Astrocyte (in vitro differentiated cells and primary cell): Measurements from ENCODE around the gene XRCC5. TPM values are rescaled to one million over a fixed set of nuclear protein-coding genes. Genes with fewer than 3 reads are reported as not detected.

ENCODE experiments used
- DNase-seq: peaks from one replicate; pipeline ENCODE4 v3.0.0-alpha.2; 2010; ENCODE audit warnings: low read depth
- FAIRE-seq: peaks from 2 replicates; lab custom pipeline; 2011; peaks lifted over from hg19 to GRCh38; lab: Jason Lieb, UNC
- H2AFZ ChIP-seq: 2 replicates; pipeline ENCODE4 v1.6.0; 2012; ENCODE audit warnings: low read depth, low read length, inconsistent platforms
- H3K27ac ChIP-seq: 2 replicates; pipeline ENCODE4 v1.5.1; 2011; ENCODE audit warnings: low read depth, low read length, inconsistent platforms
- H3K27me3 ChIP-seq: 2 replicates; pipeline ENCODE4 v1.6.0; 2011; ENCODE audit warnings: low read length, inconsistent platforms; ENCODE audit not compliant: insufficient read depth
- H3K36me3 ChIP-seq: 2 replicates; pipeline ENCODE4 v1.5.1; 2011; ENCODE audit warnings: low read length, inconsistent platforms; ENCODE audit not compliant: insufficient read depth
- H3K4me1 ChIP-seq: 2 replicates; pipeline ENCODE4 v1.5.1; 2011; ENCODE audit warnings: low read length, inconsistent platforms; ENCODE audit not compliant: insufficient read depth
- H3K4me2 ChIP-seq: 2 replicates; pipeline ENCODE4 v1.6.0; 2012; ENCODE audit warnings: low read length, inconsistent platforms
- H3K4me3 ChIP-seq: 2 replicates; pipeline ENCODE4 v1.5.1; 2011; ENCODE audit warnings: low read depth, mild to moderate bottlenecking, low read length, inconsistent platforms; ENCODE audit not compliant: insufficient read depth
- H3K79me2 ChIP-seq: 2 replicates; pipeline ENCODE4 v1.6.0; 2012; ENCODE audit warnings: mild to moderate bottlenecking, low read length, inconsistent platforms; ENCODE audit not compliant: insufficient read depth
- H3K9ac ChIP-seq: 2 replicates; pipeline ENCODE4 v1.6.0; 2012; ENCODE audit warnings: mild to moderate bottlenecking, low read length, inconsistent platforms
- H3K9me3 ChIP-seq: 2 replicates; pipeline ENCODE4 v1.5.1; 2012; ENCODE audit warnings: low read depth, mild to moderate bottlenecking, low read length, inconsistent platforms; ENCODE audit not compliant: insufficient read depth
- H4K20me1 ChIP-seq: 2 replicates; pipeline ENCODE4 v1.6.0; 2012; ENCODE audit warnings: low read length, inconsistent platforms; ENCODE audit not compliant: insufficient read depth
- H3K27ac Mint-ChIP-seq: one replicate; pipeline ENCODE4 v1.8.0; 2021; ENCODE audit warnings: mild to moderate bottlenecking, mixed read lengths; ENCODE audit not compliant: unreplicated experiment
- H3K27me3 Mint-ChIP-seq: one replicate; pipeline ENCODE4 v1.8.0; 2021; ENCODE audit warnings: low read depth, mixed read lengths; ENCODE audit not compliant: unreplicated experiment
- H3K36me3 Mint-ChIP-seq: one replicate; pipeline ENCODE4 v1.8.0; 2021; ENCODE audit warnings: low read depth, mixed read lengths; ENCODE audit not compliant: unreplicated experiment
- H3K4me1 Mint-ChIP-seq: one replicate; pipeline ENCODE4 v1.8.0; 2021; ENCODE audit warnings: low read depth, mixed read lengths; ENCODE audit not compliant: unreplicated experiment
- H3K4me3 Mint-ChIP-seq: one replicate; pipeline ENCODE4 v1.8.0; 2021; ENCODE audit warnings: mild to moderate bottlenecking, moderate library complexity, mixed read lengths; ENCODE audit not compliant: unreplicated experiment
- H3K9me3 Mint-ChIP-seq: one replicate; pipeline ENCODE4 v1.8.0; 2021; ENCODE audit warnings: mild to moderate bottlenecking, mixed read lengths; ENCODE audit not compliant: unreplicated experiment
- CTCF ChIP-seq: IDR thresholded peaks from 2 replicates; pipeline ENCODE4 v1.5.1; 2011; ENCODE audit warnings: low read depth, mild to moderate bottlenecking, inconsistent platforms, low read length, moderate library complexity; ENCODE audit not compliant: insufficient read depth
- EZH2 ChIP-seq: IDR thresholded peaks from 2 replicates; pipeline ENCODE4 v1.6.1; 2012; ENCODE audit warnings: mild to moderate bottlenecking, low read length, inconsistent platforms; ENCODE audit not compliant: insufficient read depth
- total RNA-seq: library from RNA; stranded (reverse); gene quantifications from 2 replicates; pipeline ENCODE4 v1.2.1, GENCODE V29; 2021

XRCC5 gene
- total RNA-seq, 1 donor from 2014 or later = 249 TPM

- Mint-ChIP-seq H3K4me1 (no peaks in the 10 kb centered on the region), H3K9me3 (no peaks in the 10 kb centered on the region), H3K27ac (no peak overlapping the region), H3K4me3 (no peak overlapping the region), H3K27me3 (no peaks in the 10 kb centered on the region), H3K36me3 (peaks cover 4% of the 10 kb centered on the region)
- no peaks in the 10 kb centered on the region for H3K27me3 ChIP-seq
- TF ChIP-seq EZH2 (no peak), CTCF (no peak)
- H3K79me2 ChIP-seq = no peaks in the 10 kb centered on the region
- peak; percentile 60 for FAIRE-seq
- no peaks in the 10 kb centered on the region for H3K4me1 ChIP-seq
- no peaks in the 10 kb centered on the region for H3K36me3 ChIP-seq
- H2AFZ ChIP-seq = no peak overlapping the region
- H3K9me3 ChIP-seq = no peaks in the 10 kb centered on the region
- H3K9ac ChIP-seq = no peak overlapping the region
- H3K4me3 ChIP-seq = no peak overlapping the region
- no peaks in the 10 kb centered on the region for H4K20me1 ChIP-seq
- H3K4me2 ChIP-seq = no peak overlapping the region
- no peak overlapping the region for H3K27ac ChIP-seq
- no peak for DNase-seq
Observed at GRCh38 chr2:216246766-216247165, 137.6 kb downstream of the XRCC5 start.

Other genes with a start within 250 kb of the XRCC5 start
- gene MREG, start 95.8 kb upstream of the XRCC5 start, total RNA-seq = 5.3 and 7.8 TPM in 2 replicates
- gene PECR, start 27.5 kb upstream of the XRCC5 start, total RNA-seq = 17.0 and 17.3 TPM in 2 replicates
- 17.9 and 20.1 TPM in 2 replicates for gene TMEM169, start 27.4 kb upstream of the XRCC5 start, total RNA-seq